ENCODE data around the gene ZNF84.

GRCh38 chr12:133106253-133106652, 68.9 kb downstream of the ZNF84 start:
- TF ChIP-seq EP300 (IDR thresholded peaks at IDR 0.05) (no peak), CTCF (IDR thresholded peaks at IDR 0.05) (no peak), POLR2A (IDR thresholded peaks at IDR 0.05) (no peak)

Data from sigmoid colon (tissue), 4 donors.